Liver (tissue), 9 donors: ENCODE data around the gene KRTAP6-3. TPM values are rescaled to one million over a fixed set of nuclear protein-coding genes. Genes with fewer than 3 reads are reported as not detected.

Experiments used
- DNase-seq: peaks from one replicate; pipeline ENCODE4 v3.0.0-alpha.2; 2017; ENCODE audit warnings: low spot score
- H3K27ac ChIP-seq, 2 donors: one replicate each; pipeline ENCODE4 v1.7.0; 2013; ENCODE audit warnings: inconsistent platforms in 2 of 2, low read length in 2 of 2, control low read depth in 1 of 2, low read depth in 1 of 2, mild to moderate bottlenecking in 1 of 2
- H3K27me3 ChIP-seq, 4 donors: one replicate each; pipeline versions ENCODE4 v1.6.1 to v1.7.0; 2013; ENCODE audit warnings: low read length in 3 of 4, inconsistent platforms in 1 of 4, mild to moderate bottlenecking in 1 of 4, moderate library complexity in 1 of 4; ENCODE audit not compliant: control insufficient read depth in 4 of 4, insufficient read depth in 4 of 4
- H3K36me3 ChIP-seq, 4 donors: one replicate each; pipeline versions ENCODE4 v1.6.1 to v1.7.0; 2013; ENCODE audit warnings: low read length in 3 of 4, mild to moderate bottlenecking in 3 of 4, low read depth in 1 of 4, moderate library complexity in 1 of 4; ENCODE audit not compliant: control insufficient read depth in 4 of 4, insufficient read depth in 3 of 4
- H3K4me1 ChIP-seq, 4 donors: one replicate each; pipeline versions ENCODE4 v1.6.1 to v1.7.0; 2013; ENCODE audit warnings: low read length in 3 of 4, mild to moderate bottlenecking in 3 of 4, moderate library complexity in 1 of 4; ENCODE audit not compliant: control insufficient read depth in 4 of 4, insufficient read depth in 4 of 4
- H3K4me3 ChIP-seq, 3 donors: one replicate each; pipeline versions ENCODE4 v1.6.1 to v1.7.0; 2013; ENCODE audit warnings: low read length in 3 of 3, control low read depth in 1 of 3, low read depth in 1 of 3, mild to moderate bottlenecking in 1 of 3
- H3K9ac ChIP-seq, 2 donors: one replicate each; pipeline ENCODE4 v1.7.0; 2013; ENCODE audit warnings: low read length in 2 of 2, mild to moderate bottlenecking in 2 of 2, moderate library complexity in 2 of 2, control low read depth in 1 of 2, low read depth in 1 of 2
- H3K9me3 ChIP-seq, 4 donors: one replicate each; pipeline versions ENCODE4 v1.6.1 to v1.7.0; 2013; ENCODE audit warnings: low read length in 3 of 4; ENCODE audit not compliant: control insufficient read depth in 4 of 4
- ATF3 ChIP-seq: IDR thresholded peaks from 2 replicates; pipeline ENCODE4 v1.6.1; 2016; ENCODE audit warnings: antibody characterized with exemption
- CTCF ChIP-seq: fragments of 150-350 bp; IDR thresholded peaks from 2 replicates; pipeline ENCODE4 v1.5.1; 2017; ENCODE audit warnings: improper control_type of control experiment, low read depth, low read length; ENCODE audit not compliant: missing input control
- EGR1 ChIP-seq, 2 donors: IDR thresholded peaks; 2 replicates each; pipeline ENCODE4 v1.6.1; 2016 to 2018; ENCODE audit warnings: antibody characterized with exemption in 2 of 2, low read depth in 2 of 2
- FOXA1 ChIP-seq: IDR thresholded peaks from 2 replicates; pipeline ENCODE4 v1.6.1; 2016; ENCODE audit warnings: antibody characterized with exemption
- FOXA2 ChIP-seq: IDR thresholded peaks from 2 replicates; pipeline ENCODE4 v1.6.1; 2016; ENCODE audit warnings: antibody characterized with exemption
- GABPA ChIP-seq, 2 donors: IDR thresholded peaks in 1 of 2; conservative IDR thresholded peaks in 1 of 2; 2 replicates each; pipeline ENCODE4 v1.6.1; 2016; ENCODE audit warnings: antibody characterized with exemption in 2 of 2, mild to moderate bottlenecking in 1 of 2, moderate library complexity in 1 of 2
- HNF4A ChIP-seq, 2 donors: conservative IDR thresholded peaks; 2 replicates each; pipeline ENCODE4 v1.6.1; 2016; ENCODE audit warnings: antibody characterized with exemption in 2 of 2, mild to moderate bottlenecking in 2 of 2
- HNF4G ChIP-seq: IDR thresholded peaks from 2 replicates; pipeline ENCODE4 v1.6.1; 2016; ENCODE audit warnings: antibody characterized with exemption
- JUND ChIP-seq, 2 donors: IDR thresholded peaks; 2 replicates each; pipeline ENCODE4 v1.6.1; 2016; ENCODE audit warnings: antibody characterized with exemption in 2 of 2
- MAX ChIP-seq: IDR thresholded peaks from 2 replicates; pipeline ENCODE4 v1.6.1; 2016; ENCODE audit warnings: antibody characterized with exemption
- NR2F2 ChIP-seq: IDR thresholded peaks from 2 replicates; pipeline ENCODE4 v1.6.1; 2016; ENCODE audit warnings: antibody characterized with exemption
- RAD21 ChIP-seq, 2 donors: IDR thresholded peaks; 2 replicates each; pipeline ENCODE4 v1.6.1; 2016; ENCODE audit warnings: antibody characterized with exemption in 2 of 2, mild to moderate bottlenecking in 2 of 2
- REST ChIP-seq: IDR thresholded peaks from 2 replicates; pipeline ENCODE4 v1.6.1; 2016; ENCODE audit warnings: antibody characterized with exemption, mild to moderate bottlenecking
- RXRA ChIP-seq, 2 donors: IDR thresholded peaks; 2 replicates each; pipeline ENCODE4 v1.6.1; 2017 to 2018; ENCODE audit warnings: antibody characterized with exemption in 2 of 2, mild to moderate bottlenecking in 1 of 2
- SP1 ChIP-seq: IDR thresholded peaks from 2 replicates; pipeline ENCODE4 v1.6.1; 2018; ENCODE audit warnings: antibody characterized with exemption, mild to moderate bottlenecking
- YY1 ChIP-seq: IDR thresholded peaks from 2 replicates; pipeline ENCODE4 v1.6.1; 2016; ENCODE audit warnings: antibody characterized with exemption, mild to moderate bottlenecking
- ZBTB33 ChIP-seq: IDR thresholded peaks from 2 replicates; pipeline ENCODE4 v1.6.1; 2016; ENCODE audit warnings: antibody characterized with exemption
- WGBS: extraction: QIAGEN DNeasy Blood & Tissue Kit; methylation state at CpG from one replicate; pipeline ENCODE4 v1.1.7; 2013; 5-methylcytosine and 5-hydroxymethylcytosine counted together
- polyA plus RNA-seq, 2 donors: library from polyadenylated mRNA; stranded (reverse) in 1 of 2; unstranded in 1 of 2; fragments of 200-250 nt in 1 of 2; fragments of >200 nt in 1 of 2; fragmentation: Nextera tagmentation in 1 of 2; extraction: Ambion mirVana in 1 of 2; gene quantifications; one replicate each; pipeline versions ENCODE4 v1.2.1 to v1.2.3, GENCODE V29; 2013 to 2015
- total RNA-seq, 2 donors: library from RNA; depleted of rRNA; stranded (reverse); fragments of >200 nt; gene quantifications; one replicate each; pipeline ENCODE4 v1.2.3, GENCODE V29; 2014
- donor health status: healthy.
- donor health status: healthy.
- donor health status: healthy.
- donor health status: healthy.
- donor health status: healthy.

KRTAP6-3 gene
- total and polyA plus RNA-seq, 4 donors, result not detected

- no peak overlapping the region for H3K9ac ChIP-seq
- no peaks in the 10 kb centered on the region for H3K9me3 ChIP-seq
- WGBS, result 58% methylated on average over 1 of the region's 1 CpG
- no peaks in the 10 kb centered on the region for H3K36me3 ChIP-seq
- no peak for TF ChIP-seq HNF4A (conservative IDR thresholded peaks at IDR 0.05)
- no peak for TF ChIP-seq YY1
- TF ChIP-seq ATF3, result no peak
- no peak for TF ChIP-seq HNF4G
- TF ChIP-seq FOXA2, result no peak
- no peak for TF ChIP-seq CTCF
- no peak for TF ChIP-seq JUND (IDR thresholded peaks at IDR 0.05)
- TF ChIP-seq EGR1 (IDR thresholded peaks at IDR 0.05; ENCODE audit: low read depth in 2 of 2), result no peak
- no peak for TF ChIP-seq ZBTB33
- TF ChIP-seq RXRA (IDR thresholded peaks at IDR 0.05), result no peak
- no peak for TF ChIP-seq NR2F2
- TF ChIP-seq FOXA1, result no peak
- TF ChIP-seq RAD21 (IDR thresholded peaks at IDR 0.05), result no peak
- no peak for DNase-seq
- H3K27ac ChIP-seq, result no peak overlapping the region
- H3K4me1 ChIP-seq, result no peaks in the 10 kb centered on the region
- no peak overlapping the region for H3K4me3 ChIP-seq
- peaks cover 0 to 5% (median 0%) of the 10 kb centered on the region in 4 donors for H3K27me3 ChIP-seq
These were observed 12.9 kb upstream of the KRTAP6-3 start for GRCh38 chr21:30579346-30579745.

- TF ChIP-seq FOXA1, result no peak
- no peak for TF ChIP-seq CTCF
- no peak for TF ChIP-seq REST
- TF ChIP-seq ATF3, result no peak
- TF ChIP-seq MAX, result no peak
- no peak for TF ChIP-seq HNF4G
- TF ChIP-seq HNF4A (conservative IDR thresholded peaks at IDR 0.05), result no peak
- no peak for TF ChIP-seq GABPA (IDR thresholded peaks at IDR 0.05 in 1 of 2, conservative IDR thresholded peaks at IDR 0.05 in 1 of 2)
- TF ChIP-seq YY1, result no peak
- no peak for TF ChIP-seq NR2F2
- TF ChIP-seq SP1, result no peak
- no peak for TF ChIP-seq RXRA (IDR thresholded peaks at IDR 0.05)
- Histone ChIP-seq H3K27ac (no peak overlapping the region), H3K4me3 (no peak overlapping the region), H3K36me3 (no peaks in the 10 kb centered on the region), H3K9ac (no peak overlapping the region), H3K9me3 (no peaks in the 10 kb centered on the region), H3K4me1 (no peaks in the 10 kb centered on the region), H3K27me3 (peaks cover 0 to 5% (median 0%) of the 10 kb centered on the region in 4 donors)
- WGBS, result 53% methylated on average over 3 of the region's 3 CpGs
- no peak for DNase-seq
These were observed 12.1 kb upstream of the KRTAP6-3 start for GRCh38 chr21:30580132-30580531.
